Choroid plexus epithelial cell (primary cell): ENCODE results near the gene FAXC.
A peak's percentile ranks its signal among the peaks of the same experiment; 100 is the strongest.

ENCODE experiments used
- DNase-seq: peaks from one replicate; pipeline ENCODE4 v3.0.0-alpha.2; 2010; ENCODE audit warnings: low read depth
- H3K4me3 ChIP-seq: 2 replicates; pipeline ENCODE4 v1.5.1; 2011; ENCODE audit warnings: low read depth, mild to moderate bottlenecking, control low read depth, low read length, moderate library complexity
- TF ChIP-seq, protein P1 (sequence below): conservative IDR thresholded peaks from 2 replicates; pipeline ENCODE4 v1.5.1; 2011; ENCODE audit warnings: low read depth, mild to moderate bottlenecking, control low read depth, inconsistent platforms, low read length, moderate library complexity

The FAXC gene

DNA sequence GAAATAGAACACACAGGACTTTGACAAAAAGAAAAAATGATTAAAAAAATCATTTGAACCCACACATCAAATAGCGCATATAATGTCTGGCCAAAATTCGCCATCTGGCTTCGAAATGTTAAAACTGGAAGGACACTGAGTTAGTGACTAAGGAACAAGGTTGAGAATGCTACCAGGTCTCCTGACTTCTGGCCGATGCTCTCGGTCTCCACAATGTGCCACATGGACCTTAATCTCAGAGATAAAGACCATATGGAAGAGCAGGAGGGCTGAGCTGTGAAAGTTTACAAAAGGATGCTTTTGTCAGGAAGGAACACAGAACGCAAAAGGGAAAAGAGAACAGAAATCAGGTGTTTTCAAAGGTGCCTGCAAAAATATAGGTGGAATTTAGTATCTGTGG, 54.7 kb downstream of the FAXC start:
- DNase-seq, result no peak
- no peak overlapping the region for H3K4me3 ChIP-seq
- TF ChIP-seq, protein P1, sequence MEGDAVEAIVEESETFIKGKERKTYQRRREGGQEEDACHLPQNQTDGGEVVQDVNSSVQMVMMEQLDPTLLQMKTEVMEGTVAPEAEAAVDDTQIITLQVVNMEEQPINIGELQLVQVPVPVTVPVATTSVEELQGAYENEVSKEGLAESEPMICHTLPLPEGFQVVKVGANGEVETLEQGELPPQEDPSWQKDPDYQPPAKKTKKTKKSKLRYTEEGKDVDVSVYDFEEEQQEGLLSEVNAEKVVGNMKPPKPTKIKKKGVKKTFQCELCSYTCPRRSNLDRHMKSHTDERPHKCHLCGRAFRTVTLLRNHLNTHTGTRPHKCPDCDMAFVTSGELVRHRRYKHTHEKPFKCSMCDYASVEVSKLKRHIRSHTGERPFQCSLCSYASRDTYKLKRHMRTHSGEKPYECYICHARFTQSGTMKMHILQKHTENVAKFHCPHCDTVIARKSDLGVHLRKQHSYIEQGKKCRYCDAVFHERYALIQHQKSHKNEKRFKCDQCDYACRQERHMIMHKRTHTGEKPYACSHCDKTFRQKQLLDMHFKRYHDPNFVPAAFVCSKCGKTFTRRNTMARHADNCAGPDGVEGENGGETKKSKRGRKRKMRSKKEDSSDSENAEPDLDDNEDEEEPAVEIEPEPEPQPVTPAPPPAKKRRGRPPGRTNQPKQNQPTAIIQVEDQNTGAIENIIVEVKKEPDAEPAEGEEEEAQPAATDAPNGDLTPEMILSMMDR, result no peak

DNA sequence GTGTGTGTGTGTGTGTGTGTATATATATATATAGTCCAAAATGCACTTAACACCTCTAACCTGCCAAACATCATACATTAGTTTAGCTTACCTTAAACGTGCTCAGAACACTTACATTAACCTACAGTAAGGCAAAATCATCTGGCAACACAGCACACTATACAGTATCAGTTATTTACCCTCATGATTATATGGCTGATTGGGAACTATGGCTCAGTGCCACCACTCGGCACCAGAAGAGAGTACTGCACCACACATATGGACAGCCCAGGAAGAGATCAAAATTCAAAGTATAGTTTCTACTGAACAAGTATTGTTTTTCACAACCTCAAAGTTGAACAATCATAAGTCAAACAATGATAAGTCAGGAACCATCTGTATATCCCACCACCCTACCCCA, 59.8 kb downstream of the FAXC start:
- no peak for DNase-seq
- no peak overlapping the region for H3K4me3 ChIP-seq
- TF ChIP-seq, protein P1, result no peak

DNA sequence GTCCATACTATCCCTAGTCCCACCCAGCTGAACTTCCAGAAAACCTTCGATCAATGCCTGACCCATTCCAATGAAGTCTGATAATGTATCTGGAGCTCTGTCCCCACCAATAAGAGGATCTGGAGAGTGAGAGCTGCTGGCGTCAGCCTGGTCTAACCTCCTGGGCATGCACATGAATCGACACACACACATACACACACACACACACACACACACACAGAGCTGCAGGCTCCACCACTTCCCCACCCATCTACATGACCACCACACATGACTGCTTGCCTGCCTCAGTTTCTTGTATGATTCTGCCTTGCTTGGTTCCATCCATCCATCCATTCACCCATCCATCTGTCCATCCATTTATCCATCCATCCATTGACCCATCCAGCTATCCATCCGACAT, 60.8 kb downstream of the FAXC start:
- no peak for DNase-seq
- no peak overlapping the region for H3K4me3 ChIP-seq
- TF ChIP-seq, protein P1, result no peak

DNA sequence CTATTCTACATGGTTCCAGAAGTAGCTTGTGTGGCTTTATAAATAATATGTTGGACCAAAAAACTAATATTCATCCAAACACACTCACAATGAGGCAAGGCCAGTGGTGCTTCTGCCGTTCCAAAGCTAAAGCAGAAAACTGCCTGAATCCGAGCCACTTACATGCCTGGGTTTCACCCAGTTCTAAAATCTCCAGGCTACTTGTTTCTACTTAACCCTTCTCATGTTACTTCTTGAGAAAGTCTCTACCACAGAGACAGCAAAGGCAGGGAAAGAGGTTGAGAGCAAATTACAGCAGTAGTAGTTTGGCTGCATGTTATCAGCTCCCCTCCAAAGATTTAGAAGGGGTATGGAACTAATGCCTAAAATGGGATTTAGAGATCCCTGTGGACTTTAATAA, 62.0 kb downstream of the FAXC start:
- no peak overlapping the region for H3K4me3 ChIP-seq
- DNase-seq, result peak; percentile 30
- TF ChIP-seq, protein P1, result no peak

DNA sequence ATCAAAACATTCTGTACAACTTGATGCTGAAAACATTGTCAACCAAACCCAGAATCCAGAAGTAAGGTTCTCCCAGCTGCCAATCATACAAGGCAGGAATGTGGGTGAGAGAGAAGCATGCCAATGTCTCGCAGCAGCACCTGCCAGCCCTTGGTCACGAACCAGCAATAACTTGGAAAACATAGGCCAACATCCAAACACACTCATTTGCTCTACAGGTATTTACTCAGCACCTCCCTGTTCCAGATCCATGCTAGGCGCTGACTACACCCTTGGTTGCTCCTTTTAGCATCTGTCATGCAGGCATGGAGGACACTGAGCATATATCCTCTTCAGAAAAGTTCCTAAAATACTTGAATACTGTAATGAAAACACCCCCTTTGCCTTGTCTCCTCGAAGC, 63.6 kb downstream of the FAXC start:
- no peak overlapping the region for H3K4me3 ChIP-seq
- DNase-seq, result no peak
- TF ChIP-seq, protein P1, result no peak

DNA sequence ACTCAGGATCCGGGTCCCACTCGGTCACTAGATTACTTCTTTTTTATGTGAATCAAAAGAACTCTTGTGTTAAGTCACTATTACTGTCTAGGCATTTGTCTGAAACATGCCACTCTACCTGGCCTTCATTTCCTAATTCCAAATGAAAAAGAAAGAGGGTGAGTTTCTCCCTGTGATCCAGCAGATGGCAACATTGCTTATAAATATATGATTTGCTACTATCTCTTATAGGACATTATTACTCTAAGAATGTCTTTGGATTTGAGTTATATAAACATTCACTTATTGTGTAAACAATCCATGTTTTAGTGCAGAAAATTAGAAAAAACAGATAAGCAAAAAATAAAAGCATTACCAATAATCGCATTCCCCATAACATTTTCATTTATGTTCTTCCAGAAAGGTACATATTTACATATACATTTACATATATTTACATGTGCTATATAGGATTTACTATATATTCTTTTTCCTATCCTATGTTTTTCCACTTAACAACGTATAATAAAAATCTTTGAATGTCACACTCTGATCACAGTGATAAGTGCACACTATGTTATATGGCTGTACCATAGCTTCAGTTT, 66.9 kb downstream of the FAXC start:
- peak; percentile 58 for DNase-seq
- TF ChIP-seq, protein P1, result peak; percentile 64
- no peak overlapping the region for H3K4me3 ChIP-seq

DNA sequence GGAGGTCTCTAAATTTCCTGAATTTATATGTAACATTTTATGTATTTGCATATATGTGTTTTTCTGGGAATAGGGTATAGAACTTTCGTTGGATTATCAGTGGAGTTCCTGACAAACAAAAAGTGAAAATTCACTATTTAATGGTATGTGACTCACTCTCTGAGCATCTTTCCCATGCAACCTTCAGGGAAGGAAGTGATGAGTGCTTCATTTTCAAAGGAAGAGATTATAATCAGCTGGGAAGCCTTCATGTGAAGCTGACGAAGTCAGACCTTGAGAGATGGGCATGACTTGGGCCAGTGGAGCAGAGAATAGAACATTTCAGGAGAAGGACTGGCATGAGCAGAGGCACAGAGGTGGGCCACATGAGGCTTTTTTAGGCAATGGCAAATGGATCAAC, 72.7 kb downstream of the FAXC start:
- DNase-seq, result peak; percentile 33
- TF ChIP-seq, protein P1, result no peak
- no peak overlapping the region for H3K4me3 ChIP-seq
